ENCODE results near the gene FBXO48. TPM values are rescaled to one million over a fixed set of nuclear protein-coding genes. Genes with fewer than 3 reads are reported as not detected.
A peak's percentile ranks its signal among the peaks of the same experiment; 100 is the strongest.

The FBXO48 gene
- total RNA-seq, 2 experiments from 2014 or later, result 1.5 to 1.7 TPM

GRCh38 chr2:68483011-68483410, 15.9 kb upstream of the FBXO48 start:
- Mint-ChIP-seq H3K36me3 (peaks cover 1% of the 10 kb centered on the region), H3K27ac (no peak overlapping the region)

GRCh38 chr2:68482296-68482820, 15.3 kb upstream of the FBXO48 start:
- H3K36me3 Mint-ChIP-seq, result peaks cover 4% of the 10 kb centered on the region
- no peaks in the 10 kb centered on the region for H3K27me3 Mint-ChIP-seq
- H3K9me3 Mint-ChIP-seq, result no peaks in the 10 kb centered on the region
- H3K4me3 Mint-ChIP-seq, result no peak overlapping the region
- no peak overlapping the region for H3K27ac Mint-ChIP-seq
- peaks cover 4% of the 10 kb centered on the region for H3K4me1 Mint-ChIP-seq
- no peak for DNase-seq

More at GRCh38 chr2:68483011-68483410, 15.9 kb upstream of the FBXO48 start:
- Mint-ChIP-seq H3K4me3 (no peak overlapping the region), H3K27me3 (no peaks in the 10 kb centered on the region), H3K9me3 (no peaks in the 10 kb centered on the region), H3K4me1 (peaks cover 7% of the 10 kb centered on the region)
- no peak for DNase-seq

- Mint-ChIP-seq H3K27me3 (no peaks in the 10 kb centered on the region), H3K36me3 (peaks cover 6% of the 10 kb centered on the region), H3K9me3 (no peaks in the 10 kb centered on the region), H3K4me1 (peaks cover 6% of the 10 kb centered on the region), H3K27ac (no peak overlapping the region), H3K4me3 (no peak overlapping the region)
- no peak for DNase-seq
Observed at GRCh38 chr2:68478688-68479087, 11.6 kb upstream of the FBXO48 start.

DNA sequence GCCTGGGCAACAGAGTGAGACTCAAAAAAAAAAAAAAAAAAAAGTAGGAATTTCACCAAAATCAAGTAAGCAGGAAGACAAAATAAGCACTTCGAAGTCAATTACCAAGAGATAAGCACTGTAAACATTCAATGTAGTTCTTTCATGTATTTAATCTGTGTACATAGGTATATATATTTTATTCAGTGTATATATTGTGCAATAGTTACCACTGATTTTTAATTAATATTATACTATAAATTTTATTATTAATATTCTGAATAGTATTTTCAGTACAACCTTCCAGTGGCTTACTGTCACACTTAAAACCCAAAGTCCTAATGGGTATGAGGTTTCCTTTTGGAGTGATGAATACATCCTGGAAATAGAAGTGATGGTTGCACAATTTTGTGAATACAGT, 9.4 kb upstream of the FBXO48 start:
- Mint-ChIP-seq H3K9me3 (no peaks in the 10 kb centered on the region), H3K36me3 (peaks cover 9% of the 10 kb centered on the region), H3K4me1 (peaks cover 18% of the 10 kb centered on the region), H3K27ac (no peak overlapping the region), H3K4me3 (no peak overlapping the region), H3K27me3 (no peaks in the 10 kb centered on the region)
- DNase-seq, result no peak

DNA sequence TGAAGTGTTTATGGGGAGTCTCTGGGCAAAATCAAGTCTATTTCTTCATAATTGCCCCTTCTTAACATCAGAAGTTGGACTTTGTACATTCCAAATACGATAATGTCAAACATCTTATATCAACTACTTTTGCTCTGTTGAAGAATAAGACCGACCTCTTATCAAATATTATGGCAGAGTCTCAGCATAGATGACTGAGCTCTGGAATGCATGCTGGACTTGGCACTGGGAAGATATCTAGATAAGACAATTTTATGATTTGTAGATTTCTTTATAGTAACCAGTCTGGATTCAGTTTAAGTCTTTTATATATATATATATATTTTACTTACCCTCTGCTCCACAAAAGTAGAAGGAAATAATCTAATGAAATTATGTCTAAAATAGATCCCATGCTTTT, 8.5 kb upstream of the FBXO48 start:
- H3K4me3 Mint-ChIP-seq, result no peak overlapping the region
- H3K9me3 Mint-ChIP-seq, result no peaks in the 10 kb centered on the region
- no peak for DNase-seq
- peaks cover 14% of the 10 kb centered on the region for H3K4me1 Mint-ChIP-seq
- H3K27ac Mint-ChIP-seq, result no peak overlapping the region
- H3K36me3 Mint-ChIP-seq, result peaks cover 9% of the 10 kb centered on the region
- no peaks in the 10 kb centered on the region for H3K27me3 Mint-ChIP-seq

GRCh38 chr2:68475110-68475509, 8.0 kb upstream of the FBXO48 start:
- H3K27ac Mint-ChIP-seq, result no peak overlapping the region
- H3K9me3 Mint-ChIP-seq, result no peaks in the 10 kb centered on the region
- DNase-seq, result no peak
- H3K4me1 Mint-ChIP-seq, result peaks cover 15% of the 10 kb centered on the region
- H3K36me3 Mint-ChIP-seq, result peaks cover 9% of the 10 kb centered on the region
- no peaks in the 10 kb centered on the region for H3K27me3 Mint-ChIP-seq
- H3K4me3 Mint-ChIP-seq, result no peak overlapping the region

- Mint-ChIP-seq H3K36me3 (peaks cover 10% of the 10 kb centered on the region), H3K4me3 (no peak overlapping the region), H3K9me3 (no peaks in the 10 kb centered on the region), H3K4me1 (peaks cover 30% of the 10 kb centered on the region), H3K27me3 (no peaks in the 10 kb centered on the region), H3K27ac (no peak overlapping the region)
- no peak for DNase-seq
Observed at GRCh38 chr2:68472796-68473414, 5.8 kb upstream of the FBXO48 start.

DNA sequence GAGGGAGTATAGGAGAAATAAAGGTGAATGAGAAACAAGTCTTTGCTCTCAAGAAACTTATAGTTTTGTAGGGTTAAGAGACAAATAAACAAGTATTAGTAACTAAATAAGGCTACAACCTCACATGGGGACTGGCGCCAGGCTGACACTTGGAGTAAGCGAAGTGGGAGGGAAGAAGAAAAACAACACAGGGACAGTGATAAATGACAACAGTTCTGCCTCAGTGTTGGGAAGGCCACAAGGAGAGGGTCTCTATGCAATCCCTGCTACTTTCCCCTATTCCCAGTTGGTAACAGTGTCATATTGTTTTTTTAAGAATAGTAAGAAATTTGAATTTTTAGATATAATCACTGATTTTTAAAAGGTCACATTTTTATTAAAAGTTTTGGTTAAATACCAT, 4.3 kb upstream of the FBXO48 start:
- Mint-ChIP-seq H3K36me3 (peaks cover 5% of the 10 kb centered on the region), H3K9me3 (no peaks in the 10 kb centered on the region), H3K27me3 (no peaks in the 10 kb centered on the region), H3K4me3 (no peak overlapping the region), H3K27ac (no peak overlapping the region), H3K4me1 (peaks cover 31% of the 10 kb centered on the region)
- DNase-seq, result no peak

DNA sequence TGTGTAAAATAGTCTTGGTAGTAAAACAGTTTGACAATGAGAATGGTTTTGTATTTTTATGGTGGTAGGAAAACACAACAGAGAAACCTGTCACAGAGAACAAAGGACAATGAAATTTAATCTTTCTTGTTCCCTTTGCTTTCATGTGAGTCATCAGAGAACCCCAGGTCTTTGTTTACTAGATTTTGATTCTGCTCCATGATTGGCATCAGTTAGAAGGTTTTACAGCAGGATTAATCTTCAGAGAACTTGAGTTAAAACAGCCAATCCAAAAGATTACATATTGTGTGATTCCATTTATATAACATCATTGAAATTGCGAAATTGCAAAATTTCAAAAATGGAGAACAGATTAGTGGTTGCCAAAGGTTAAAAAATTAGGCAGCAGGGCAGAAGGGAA, 2.8 kb upstream of the FBXO48 start:
- DNase-seq, result no peak
- Mint-ChIP-seq H3K9me3 (no peaks in the 10 kb centered on the region), H3K4me1 (peaks cover 45% of the 10 kb centered on the region), H3K4me3 (no peak overlapping the region), H3K27me3 (no peaks in the 10 kb centered on the region), H3K36me3 (peaks cover 5% of the 10 kb centered on the region), H3K27ac (no peak overlapping the region)

DNA sequence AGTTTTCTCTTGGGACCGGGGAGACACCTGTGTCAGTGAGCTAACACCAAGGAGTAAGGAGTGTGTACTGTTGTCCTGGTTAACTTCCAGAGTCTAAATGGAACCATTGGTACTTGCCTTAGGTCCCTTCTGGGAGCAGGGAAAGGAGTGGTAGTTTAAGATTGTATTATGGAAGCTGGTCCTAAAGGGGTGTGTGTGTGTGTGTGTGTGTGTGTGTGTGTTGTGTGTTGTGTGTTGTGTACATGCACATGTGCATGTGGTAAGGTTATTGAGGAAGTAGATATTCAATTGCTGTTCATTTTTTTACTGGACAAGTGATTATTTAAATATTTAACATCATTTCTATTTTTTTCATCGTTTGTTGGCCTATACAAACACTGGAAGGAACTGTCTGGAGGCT, 1.7 kb upstream of the FBXO48 start:
- Mint-ChIP-seq H3K36me3 (peaks cover 5% of the 10 kb centered on the region), H3K4me3 (peak overlapping the region; percentile 95), H3K27ac (no peak overlapping the region), H3K27me3 (no peaks in the 10 kb centered on the region), H3K4me1 (peaks cover 52% of the 10 kb centered on the region), H3K9me3 (no peaks in the 10 kb centered on the region)
- no peak for DNase-seq

- H3K27me3 Mint-ChIP-seq, result no peaks in the 10 kb centered on the region
- peak overlapping the region; percentile 95 for H3K4me3 Mint-ChIP-seq
- peaks cover 2% of the 10 kb centered on the region for H3K36me3 Mint-ChIP-seq
- H3K9me3 Mint-ChIP-seq, result no peaks in the 10 kb centered on the region
- H3K4me1 Mint-ChIP-seq, result peaks cover 39% of the 10 kb centered on the region
- DNase-seq, result no peak
- H3K27ac Mint-ChIP-seq, result peak overlapping the region; percentile 93
Observed at GRCh38 chr2:68466778-68467076, 367 bp downstream of the FBXO48 start.

DNA sequence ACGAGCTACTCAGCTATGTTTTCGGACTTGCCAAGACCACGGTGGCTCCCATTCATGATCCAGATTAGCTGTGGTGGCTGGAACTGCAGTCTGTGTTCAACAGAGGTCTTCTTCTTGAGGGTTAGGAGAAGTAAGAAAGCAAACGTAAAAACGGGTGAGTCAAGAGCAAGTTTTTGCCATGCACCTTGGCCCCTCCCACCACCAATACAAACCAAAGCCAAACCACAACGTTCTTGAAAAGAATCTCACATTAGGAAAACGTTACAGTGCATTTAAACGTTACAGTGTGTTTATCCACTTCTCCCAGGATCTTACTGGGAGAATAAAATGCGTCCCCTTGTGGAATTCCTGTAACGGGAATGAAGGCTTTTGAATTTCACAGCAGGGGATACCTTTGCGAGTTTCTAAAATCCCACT, 725 bp downstream of the FBXO48 start:
- no peaks in the 10 kb centered on the region for H3K27me3 Mint-ChIP-seq
- H3K36me3 Mint-ChIP-seq, result peaks cover 2% of the 10 kb centered on the region
- DNase-seq, result peak; percentile 60
- peaks cover 39% of the 10 kb centered on the region for H3K4me1 Mint-ChIP-seq
- no peaks in the 10 kb centered on the region for H3K9me3 Mint-ChIP-seq
- H3K27ac Mint-ChIP-seq, result peak overlapping the region; percentile 93
- peak overlapping the region; percentile 95 for H3K4me3 Mint-ChIP-seq

- peak overlapping the region; percentile 95 for H3K4me3 Mint-ChIP-seq
- no peak overlapping the region for H3K27ac Mint-ChIP-seq
- peak; percentile 45 for DNase-seq
- H3K27me3 Mint-ChIP-seq, result no peaks in the 10 kb centered on the region
- peaks cover 2% of the 10 kb centered on the region for H3K36me3 Mint-ChIP-seq
- H3K9me3 Mint-ChIP-seq, result no peaks in the 10 kb centered on the region
- H3K4me1 Mint-ChIP-seq, result peaks cover 39% of the 10 kb centered on the region
Observed at GRCh38 chr2:68465081-68465916, 1.8 kb downstream of the FBXO48 start.

- no peaks in the 10 kb centered on the region for H3K27me3 Mint-ChIP-seq
- peaks cover 2% of the 10 kb centered on the region for H3K36me3 Mint-ChIP-seq
- no peaks in the 10 kb centered on the region for H3K9me3 Mint-ChIP-seq
- DNase-seq, result no peak
- no peak overlapping the region for H3K4me3 Mint-ChIP-seq
- peaks cover 33% of the 10 kb centered on the region for H3K4me1 Mint-ChIP-seq
- no peak overlapping the region for H3K27ac Mint-ChIP-seq
Observed at GRCh38 chr2:68464651-68465050, 2.4 kb downstream of the FBXO48 start.

DNA sequence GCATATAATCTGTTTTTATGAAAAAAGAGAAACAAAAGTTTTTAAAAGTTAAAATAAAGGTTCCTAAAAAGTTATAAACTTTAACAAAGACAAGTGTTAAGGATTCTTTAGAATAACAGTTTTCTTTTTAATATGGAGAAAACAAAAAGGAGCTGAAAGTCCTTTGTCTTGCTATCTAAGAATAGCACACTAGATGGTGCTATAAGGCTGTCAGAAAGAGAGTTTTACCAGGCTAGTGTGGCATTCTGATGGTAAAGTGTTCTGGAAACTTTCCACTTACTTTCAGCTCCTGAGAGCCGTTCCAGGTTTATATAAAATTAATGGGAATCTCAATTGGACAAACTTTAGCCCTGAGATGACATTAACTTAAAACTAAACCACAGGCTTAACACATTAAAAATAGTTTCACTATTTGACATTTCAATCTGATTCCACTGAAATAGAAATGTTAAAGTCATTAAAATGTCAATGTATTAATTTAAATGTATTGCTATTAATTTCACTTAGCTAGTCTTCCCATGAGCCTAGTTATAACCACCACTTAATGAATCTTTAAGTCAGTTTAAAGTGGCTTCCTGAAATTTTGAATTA, 3.7 kb downstream of the FBXO48 start:
- Mint-ChIP-seq H3K4me3 (no peak overlapping the region), H3K27me3 (no peaks in the 10 kb centered on the region), H3K27ac (no peak overlapping the region), H3K36me3 (no peaks in the 10 kb centered on the region), H3K9me3 (no peaks in the 10 kb centered on the region), H3K4me1 (peaks cover 26% of the 10 kb centered on the region)
- DNase-seq, result no peak
